ENCODE measurements around the gene DRGX.

DNA sequence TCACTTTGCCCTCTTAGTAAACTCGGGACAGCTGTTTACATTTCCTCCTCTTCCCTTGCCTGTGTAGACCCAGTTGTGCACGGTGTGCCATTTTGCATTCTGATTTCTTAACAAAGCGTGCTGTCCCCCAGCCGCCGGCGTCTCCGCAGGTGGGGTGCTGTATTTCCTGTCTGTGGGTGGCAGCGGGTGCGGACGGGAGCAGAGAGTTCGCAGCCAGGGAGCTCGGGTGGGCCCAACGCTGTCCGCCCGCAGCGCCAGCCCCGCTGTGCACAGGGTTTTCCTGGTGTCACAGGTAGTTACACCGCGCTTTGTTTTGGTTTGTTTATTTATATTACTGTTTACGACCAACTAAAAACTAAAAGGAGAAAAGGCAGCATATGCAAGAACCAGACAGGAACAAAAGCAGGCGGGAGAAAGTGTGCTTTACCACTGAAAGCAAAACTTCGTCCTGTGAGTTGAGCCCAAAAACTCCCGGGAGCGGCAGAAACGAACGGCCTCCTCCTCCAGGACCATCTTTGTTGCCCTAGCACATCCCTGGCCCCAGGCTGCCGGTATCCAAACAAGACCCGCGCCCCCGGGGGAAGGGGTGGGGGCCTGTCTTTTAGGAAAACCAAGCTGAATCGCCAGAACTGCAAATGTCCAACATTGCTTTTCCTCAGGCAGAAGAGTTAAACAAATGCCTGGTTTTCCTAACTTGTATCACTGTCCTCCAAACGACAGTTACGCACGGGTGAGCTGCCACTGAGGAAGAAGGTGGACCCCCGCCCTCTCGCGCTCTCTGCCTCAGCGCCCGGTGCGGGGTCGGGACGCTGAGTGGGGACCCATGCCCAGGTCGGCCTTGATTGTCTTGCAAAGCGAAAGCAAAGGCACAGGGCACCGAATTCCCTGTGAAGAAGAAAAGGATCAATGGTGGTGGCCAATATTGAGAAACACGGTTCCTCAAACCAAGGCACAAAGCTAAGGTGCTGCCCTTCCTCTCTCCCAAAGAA lies 45.9 kb upstream of the DRGX start:
- TF ChIP-seq, protein P1, sequence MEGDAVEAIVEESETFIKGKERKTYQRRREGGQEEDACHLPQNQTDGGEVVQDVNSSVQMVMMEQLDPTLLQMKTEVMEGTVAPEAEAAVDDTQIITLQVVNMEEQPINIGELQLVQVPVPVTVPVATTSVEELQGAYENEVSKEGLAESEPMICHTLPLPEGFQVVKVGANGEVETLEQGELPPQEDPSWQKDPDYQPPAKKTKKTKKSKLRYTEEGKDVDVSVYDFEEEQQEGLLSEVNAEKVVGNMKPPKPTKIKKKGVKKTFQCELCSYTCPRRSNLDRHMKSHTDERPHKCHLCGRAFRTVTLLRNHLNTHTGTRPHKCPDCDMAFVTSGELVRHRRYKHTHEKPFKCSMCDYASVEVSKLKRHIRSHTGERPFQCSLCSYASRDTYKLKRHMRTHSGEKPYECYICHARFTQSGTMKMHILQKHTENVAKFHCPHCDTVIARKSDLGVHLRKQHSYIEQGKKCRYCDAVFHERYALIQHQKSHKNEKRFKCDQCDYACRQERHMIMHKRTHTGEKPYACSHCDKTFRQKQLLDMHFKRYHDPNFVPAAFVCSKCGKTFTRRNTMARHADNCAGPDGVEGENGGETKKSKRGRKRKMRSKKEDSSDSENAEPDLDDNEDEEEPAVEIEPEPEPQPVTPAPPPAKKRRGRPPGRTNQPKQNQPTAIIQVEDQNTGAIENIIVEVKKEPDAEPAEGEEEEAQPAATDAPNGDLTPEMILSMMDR (IDR thresholded peaks at IDR 0.05): no peak
- TF ChIP-seq ZFX (IDR thresholded peaks at IDR 0.05; ENCODE audit: borderline replicate concordance): no peak
